Lung (tissue), 12 donors: ENCODE data around the gene FYN. TPM values are rescaled to one million over a fixed set of nuclear protein-coding genes. Genes with fewer than 3 reads are reported as not detected.

ENCODE experiments used
- ATAC-seq: fragments of 200-7000 bp; cut with Tn5 transposase; one replicate; pipeline ENCODE4 v1.9.1; 2020; ENCODE audit warnings: moderate number of reproducible peaks; ENCODE audit not compliant: insufficient read depth, low FRiP score
- DNase-seq, 3 donors: peaks; one replicate each; pipeline ENCODE4 v3.0.0-alpha.2; 2013 to 2017
- H3K27ac ChIP-seq, 2 donors: one replicate each; pipeline ENCODE4 v1.5.1; 2013; ENCODE audit warnings: mild to moderate bottlenecking in 2 of 2, moderate library complexity in 2 of 2, control low read depth in 1 of 2, inconsistent platforms in 1 of 2, low read depth in 1 of 2, low read length in 1 of 2
- H3K27me3 ChIP-seq, 3 donors: one replicate each; pipeline ENCODE4 v1.5.1; 2013; ENCODE audit warnings: low read length in 2 of 3; ENCODE audit not compliant: control insufficient read depth in 3 of 3, insufficient read depth in 3 of 3
- H3K36me3 ChIP-seq, 4 donors: one replicate each; pipeline ENCODE4 v1.5.1; 2013; ENCODE audit warnings: low read length in 4 of 4, mild to moderate bottlenecking in 1 of 4, moderate library complexity in 1 of 4; ENCODE audit not compliant: control insufficient read depth in 4 of 4, insufficient read depth in 4 of 4
- H3K4me1 ChIP-seq, 5 donors: one replicate each; pipeline ENCODE4 v1.5.1; 2013; ENCODE audit warnings: low read length in 5 of 5, mild to moderate bottlenecking in 2 of 5, moderate library complexity in 1 of 5; ENCODE audit not compliant: control insufficient read depth in 5 of 5, insufficient read depth in 5 of 5
- H3K4me3 ChIP-seq: one replicate; pipeline ENCODE4 v1.5.1; 2013; ENCODE audit warnings: mild to moderate bottlenecking, control low read depth, moderate library complexity
- H3K9ac ChIP-seq, 2 donors: one replicate each; pipeline ENCODE4 v1.5.1; 2013; ENCODE audit warnings: low read length in 2 of 2, control low read depth in 1 of 2; ENCODE audit not compliant: insufficient read depth in 1 of 2
- H3K9me3 ChIP-seq, 4 donors: one replicate each; pipeline ENCODE4 v1.5.1; 2013; ENCODE audit warnings: low read length in 3 of 4, mild to moderate bottlenecking in 1 of 4, moderate library complexity in 1 of 4; ENCODE audit not compliant: control insufficient read depth in 4 of 4, insufficient read depth in 3 of 4
- WGBS, 2 donors: extraction: QIAGEN DNeasy Blood & Tissue Kit; methylation state at CpG; one replicate each; pipeline ENCODE4 v1.1.7; 2013; 5-methylcytosine and 5-hydroxymethylcytosine counted together
- polyA plus RNA-seq, 2 donors: library from polyadenylated mRNA; stranded (reverse); fragments of 200-250 nt; gene quantifications; one replicate each; pipeline ENCODE4 v1.2.1, GENCODE V29; 2013
- total RNA-seq, 2 donors: library from RNA; depleted of rRNA in 1 of 2; stranded (reverse); fragments of >200 nt in 1 of 2; gene quantifications; one replicate each; pipeline ENCODE4 v1.2.1, GENCODE V29; 2014 to 2021
- TF ChIP-seq, protein P1 (sequence below): IDR thresholded peaks from 2 replicates; pipeline ENCODE4 v1.5.1; 2012; ENCODE audit warnings: mild to moderate bottlenecking; ENCODE audit errors: control extremely low read depth, extremely low read depth
- donor health status: control.
- donor health status: control.
- donor health status: Bipolar disorder and iron deficiency.
- donor health status: healthy.
- donor health status: DM: yes; HTN: yes; CAD: no.

FYN gene
- total and polyA plus RNA-seq, 4 donors = 27.3 to 157 (median 71.0) TPM

DNA sequence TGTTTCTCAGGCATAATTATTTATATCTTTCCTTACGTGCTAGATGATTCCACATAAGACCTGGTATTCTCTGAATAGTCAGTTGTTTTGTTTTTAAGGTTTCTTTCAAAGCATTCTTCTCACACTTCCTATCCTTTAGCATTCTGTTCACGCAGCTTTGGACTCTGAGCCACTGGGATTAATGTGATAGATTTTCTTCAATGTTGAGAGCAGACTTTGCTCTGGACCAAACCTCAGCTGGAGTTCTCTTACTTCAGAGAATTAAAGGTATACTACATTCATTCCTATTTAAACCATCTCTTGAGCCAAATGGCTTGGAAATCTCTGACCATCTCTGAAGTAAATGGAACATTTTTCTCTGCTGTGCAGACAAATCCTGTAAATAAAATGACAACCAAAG, 196.9 kb downstream of the FYN start:
- ATAC-seq (no peak), DNase-seq (no peak)
- H3K27me3 ChIP-seq = no peaks in the 10 kb centered on the region
- H3K4me3 ChIP-seq = no peak overlapping the region
- TF ChIP-seq, protein P1, sequence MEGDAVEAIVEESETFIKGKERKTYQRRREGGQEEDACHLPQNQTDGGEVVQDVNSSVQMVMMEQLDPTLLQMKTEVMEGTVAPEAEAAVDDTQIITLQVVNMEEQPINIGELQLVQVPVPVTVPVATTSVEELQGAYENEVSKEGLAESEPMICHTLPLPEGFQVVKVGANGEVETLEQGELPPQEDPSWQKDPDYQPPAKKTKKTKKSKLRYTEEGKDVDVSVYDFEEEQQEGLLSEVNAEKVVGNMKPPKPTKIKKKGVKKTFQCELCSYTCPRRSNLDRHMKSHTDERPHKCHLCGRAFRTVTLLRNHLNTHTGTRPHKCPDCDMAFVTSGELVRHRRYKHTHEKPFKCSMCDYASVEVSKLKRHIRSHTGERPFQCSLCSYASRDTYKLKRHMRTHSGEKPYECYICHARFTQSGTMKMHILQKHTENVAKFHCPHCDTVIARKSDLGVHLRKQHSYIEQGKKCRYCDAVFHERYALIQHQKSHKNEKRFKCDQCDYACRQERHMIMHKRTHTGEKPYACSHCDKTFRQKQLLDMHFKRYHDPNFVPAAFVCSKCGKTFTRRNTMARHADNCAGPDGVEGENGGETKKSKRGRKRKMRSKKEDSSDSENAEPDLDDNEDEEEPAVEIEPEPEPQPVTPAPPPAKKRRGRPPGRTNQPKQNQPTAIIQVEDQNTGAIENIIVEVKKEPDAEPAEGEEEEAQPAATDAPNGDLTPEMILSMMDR = no peak
- H3K27ac ChIP-seq = no peak overlapping the region
- H3K9ac ChIP-seq = no peak overlapping the region
- peaks cover 2 to 20% (median 13%) of the 10 kb centered on the region in 4 donors for H3K36me3 ChIP-seq
- H3K4me1 ChIP-seq = peaks cover 0 to 11% (median 0%) of the 10 kb centered on the region in 5 donors
- 89 to 90% methylated on average over 2 of the region's 2 CpGs for WGBS, 2 donors
- H3K9me3 ChIP-seq = no peaks in the 10 kb centered on the region

DNA sequence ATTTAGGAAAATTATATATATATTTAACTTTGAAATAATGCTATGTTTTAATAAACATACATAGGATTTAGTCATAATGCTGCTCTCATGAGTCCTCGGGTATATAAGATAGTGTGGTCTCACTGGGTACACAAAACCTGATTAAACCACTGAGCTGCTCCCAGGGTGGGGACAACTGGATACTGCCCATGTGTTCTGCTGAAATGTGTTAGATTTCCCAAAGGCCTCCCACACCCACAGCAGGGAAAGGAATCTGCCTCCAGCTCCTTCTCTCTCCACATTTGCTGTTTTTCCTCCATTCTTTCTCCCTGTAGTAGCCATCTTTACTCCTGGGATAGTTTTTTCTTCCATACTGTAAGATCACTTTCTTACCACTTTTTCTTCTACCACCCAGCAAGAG, 198.4 kb downstream of the FYN start:
- Histone ChIP-seq H3K9me3 (no peaks in the 10 kb centered on the region), H3K4me1 (peaks cover 0 to 4% (median 0%) of the 10 kb centered on the region in 5 donors), H3K9ac (no peak overlapping the region), H3K36me3 (peaks cover 6 to 23% (median 15%) of the 10 kb centered on the region in 4 donors), H3K27ac (no peak overlapping the region), H3K27me3 (no peaks in the 10 kb centered on the region), H3K4me3 (no peak overlapping the region)
- 97 to 100% methylated on average over 1 of the region's 1 CpG for WGBS, 2 donors
- ATAC-seq = no peak
- DNase-seq = no peak
- TF ChIP-seq, protein P1 = no peak

DNA sequence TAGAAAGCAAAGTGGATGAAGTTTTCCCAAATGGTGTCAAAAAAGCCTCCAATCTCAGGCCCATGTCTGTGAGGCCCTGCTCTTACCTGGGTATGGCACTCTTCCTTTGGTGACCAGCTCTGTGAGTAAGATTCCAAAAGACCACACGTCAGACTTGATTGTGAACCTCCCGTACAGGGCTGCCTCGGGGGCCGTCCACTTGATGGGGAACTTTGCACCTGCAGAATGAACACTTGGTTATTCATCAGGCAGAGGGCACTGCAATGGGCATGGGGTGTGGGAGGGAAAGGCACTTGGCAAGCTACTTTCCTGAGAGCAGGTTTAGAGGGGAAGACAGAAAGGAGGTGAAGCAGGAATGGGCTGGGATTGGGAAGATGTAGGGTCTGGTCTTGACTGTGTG, 198.8 kb downstream of the FYN start:
- Histone ChIP-seq H3K4me1 (peaks cover 0 to 3% (median 0%) of the 10 kb centered on the region in 5 donors), H3K27ac (no peak overlapping the region), H3K36me3 (peaks cover 6 to 25% (median 16%) of the 10 kb centered on the region in 4 donors), H3K9me3 (no peaks in the 10 kb centered on the region), H3K27me3 (no peaks in the 10 kb centered on the region), H3K9ac (no peak overlapping the region), H3K4me3 (no peak overlapping the region)
- TF ChIP-seq, protein P1 = no peak
- ATAC-seq (no peak), DNase-seq (no peak)
- 96% methylated on average over 4 of the region's 4 CpGs for WGBS, 2 donors

DNA sequence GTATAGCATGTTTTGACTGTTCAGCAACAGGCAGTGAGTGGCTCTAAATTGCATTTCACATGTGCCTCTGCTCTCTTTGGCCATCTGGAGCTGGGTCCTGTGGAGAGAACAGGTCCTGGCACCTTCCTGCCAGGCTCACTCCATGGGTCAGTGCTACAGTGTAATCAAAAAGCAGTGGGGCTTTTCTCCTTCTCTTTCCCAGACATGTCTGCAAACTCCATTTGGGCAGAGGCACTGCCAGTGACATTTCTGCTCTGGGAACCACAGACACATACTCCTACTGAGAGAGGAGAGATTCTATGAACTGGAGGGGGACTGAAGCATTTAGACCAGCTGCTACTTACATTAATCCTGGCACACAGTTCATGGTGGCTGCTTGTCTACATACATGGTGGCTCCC, 199.3 kb downstream of the FYN start:
- TF ChIP-seq, protein P1 = no peak
- Histone ChIP-seq H3K4me1 (peaks cover 0 to 1% (median 0%) of the 10 kb centered on the region in 5 donors), H3K27me3 (no peaks in the 10 kb centered on the region), H3K36me3 (peaks cover 6 to 24% (median 14%) of the 10 kb centered on the region in 4 donors), H3K9ac (no peak overlapping the region), H3K4me3 (no peak overlapping the region), H3K9me3 (no peaks in the 10 kb centered on the region), H3K27ac (no peak overlapping the region)
- DNase-seq (no peak), ATAC-seq (no peak)
